K562 (cell line): ENCODE measurements around the gene CCDC18. TPM values are rescaled to one million over a fixed set of nuclear protein-coding genes. Genes with fewer than 3 reads are reported as not detected.

Source experiments
- ARID1B ChIP-seq: fragments of 450-650 bp; IDR thresholded peaks from 2 replicates; pipeline ENCODE4 v1.6.1; 2016; ENCODE audit warnings: antibody characterized with exemption, mild to moderate bottlenecking, inconsistent platforms
- BDP1 ChIP-seq: IDR thresholded peaks from 3 replicates; pipeline ENCODE4 v1.6.1; 2011; ENCODE audit not compliant: insufficient read length, insufficient read depth
- FOXJ3 ChIP-seq: sonication (generic); formaldehyde crosslinking; IDR thresholded peaks from 2 replicates; pipeline ENCODE4 v1.4.0; 2020; ENCODE audit warnings: mild to moderate bottlenecking, missing genetic modification reagents
- FUS ChIP-seq: fragments of 200-400 bp; formaldehyde crosslinking; optimal IDR thresholded peaks from 2 replicates; pipeline ENCODE3; 2017; ENCODE audit warnings: low read depth, low read length
- GTF2F1 ChIP-seq: IDR thresholded peaks from 2 replicates; pipeline ENCODE4 v1.6.1; 2011; ENCODE audit warnings: low read depth, low read length, improper control_type of control experiment
- HDAC3 ChIP-seq: fragments of 450-650 bp; IDR thresholded peaks from 2 replicates; pipeline ENCODE4 v1.6.1; 2018; ENCODE audit warnings: borderline replicate concordance, mild to moderate bottlenecking, moderate library complexity; ENCODE audit not compliant: partially characterized antibody
- ILK ChIP-seq: fragments of 450-650 bp; IDR thresholded peaks from 2 replicates; pipeline ENCODE4 v1.6.1; 2016; ENCODE audit warnings: missing genetic modification characterization, low read depth, mild to moderate bottlenecking, missing compliant biosample characterization, moderate library complexity, borderline replicate concordance
- MEF2A ChIP-seq: IDR thresholded peaks from 2 replicates; pipeline ENCODE4 v1.6.1; 2011; ENCODE audit warnings: low read depth, mild to moderate bottlenecking, low read length, moderate library complexity; ENCODE audit not compliant: control insufficient read depth
- SIX5 ChIP-seq, 2 experiments: IDR thresholded peaks; 2 replicates each; pipeline ENCODE4 v1.6.1; 2011; ENCODE audit warnings: low read length in 2 of 2, borderline replicate concordance in 1 of 2, low read depth in 1 of 2, mild to moderate bottlenecking in 1 of 2, moderate library complexity in 1 of 2; ENCODE audit not compliant: insufficient read depth in 1 of 2
- SP1 ChIP-seq: sonication (generic); formaldehyde crosslinking; IDR thresholded peaks from 2 replicates; pipeline ENCODE4 v1.8.1; 2022; ENCODE audit warnings: mild to moderate bottlenecking, missing genetic modification reagents
- SREBF1 ChIP-seq: fragments of 150-350 bp; IDR thresholded peaks from 2 replicates; pipeline ENCODE4 v1.6.1; 2014; ENCODE audit warnings: antibody characterized with exemption, low read depth, low read length, borderline replicate concordance
- ZEB2 ChIP-seq: fragments of 450-650 bp; IDR thresholded peaks from 2 replicates; pipeline ENCODE4 v1.6.1; 2016
- ZFP36 ChIP-seq: fragments of 150-350 bp; IDR thresholded peaks from 2 replicates; pipeline ENCODE4 v1.6.1; 2018; ENCODE audit warnings: low read length, low read depth; ENCODE audit not compliant: partially characterized antibody
- ZNF217 ChIP-seq: sonication (generic); formaldehyde crosslinking; IDR thresholded peaks from 2 replicates; pipeline ENCODE4 v1.8.0; 2022; ENCODE audit warnings: mild to moderate bottlenecking, missing genetic modification reagents
- ZNF324 ChIP-seq: fragments of 250-450 bp; sonication (Bioruptor Pico); IDR thresholded peaks from 2 replicates; pipeline ENCODE4 v1.4.0; 2020; ENCODE audit warnings: mild to moderate bottlenecking
- ZNF444 ChIP-seq: fragments of 250-450 bp; sonication (Bioruptor Pico); IDR thresholded peaks from 2 replicates; pipeline ENCODE4 v1.4.0; 2020; ENCODE audit warnings: mild to moderate bottlenecking, moderate library complexity
- polyA plus RNA-seq, 8 experiments: library from polyadenylated mRNA; depleted of rRNA in 4 of 8; stranded (reverse) in 5 of 8; unstranded in 3 of 8; fragments of >200 nt; fragmentation: Nextera tagmentation in 2 of 8; fragmentation: Illumina TruSeq in 1 of 8; extraction: Ambion mirVana in 2 of 8; extraction: Trizol in 1 of 8; gene quantifications; 2 replicates each; pipeline versions ENCODE4 v1.2.1 to v1.2.3, GENCODE V29; 2011 to 2014; ENCODE audit warnings: inconsistent platforms in 1 of 8, missing spikeins in 1 of 8
- total RNA-seq, 7 experiments: library from RNA; depleted of rRNA in 6 of 7; stranded (reverse); fragments of >200 nt in 6 of 7; fragmentation: Illumina TruSeq in 2 of 7; extraction: Trizol in 2 of 7; gene quantifications; 2 replicates each; pipeline versions ENCODE4 v1.2.1 to v1.2.3, GENCODE V29; 2011 to 2021; ENCODE audit warnings: low replicate concordance in 1 of 7
- TF ChIP-seq, protein P1 (sequence below): sonication (generic); formaldehyde crosslinking; IDR thresholded peaks from 2 replicates; pipeline ENCODE4 v1.8.1; 2023; ENCODE audit warnings: mild to moderate bottlenecking, missing genetic modification reagents, moderate library complexity
- TF ChIP-seq, protein P2 (sequence below), 2 experiments: fragments of 150-350 bp in 1 of 2; IDR thresholded peaks; 2 replicates each; pipeline ENCODE4 v1.6.1; 2012 to 2016; ENCODE audit warnings: low read depth in 2 of 2, low read length in 2 of 2, mild to moderate bottlenecking in 1 of 2, moderate library complexity in 1 of 2

CCDC18 gene
- total and polyA plus RNA-seq, 9 of the 15 experiments (the other 6 are each of a cell fraction or from before 2014, with no cell fraction given): 19.5 to 34.2 (median 24.3) TPM

DNA sequence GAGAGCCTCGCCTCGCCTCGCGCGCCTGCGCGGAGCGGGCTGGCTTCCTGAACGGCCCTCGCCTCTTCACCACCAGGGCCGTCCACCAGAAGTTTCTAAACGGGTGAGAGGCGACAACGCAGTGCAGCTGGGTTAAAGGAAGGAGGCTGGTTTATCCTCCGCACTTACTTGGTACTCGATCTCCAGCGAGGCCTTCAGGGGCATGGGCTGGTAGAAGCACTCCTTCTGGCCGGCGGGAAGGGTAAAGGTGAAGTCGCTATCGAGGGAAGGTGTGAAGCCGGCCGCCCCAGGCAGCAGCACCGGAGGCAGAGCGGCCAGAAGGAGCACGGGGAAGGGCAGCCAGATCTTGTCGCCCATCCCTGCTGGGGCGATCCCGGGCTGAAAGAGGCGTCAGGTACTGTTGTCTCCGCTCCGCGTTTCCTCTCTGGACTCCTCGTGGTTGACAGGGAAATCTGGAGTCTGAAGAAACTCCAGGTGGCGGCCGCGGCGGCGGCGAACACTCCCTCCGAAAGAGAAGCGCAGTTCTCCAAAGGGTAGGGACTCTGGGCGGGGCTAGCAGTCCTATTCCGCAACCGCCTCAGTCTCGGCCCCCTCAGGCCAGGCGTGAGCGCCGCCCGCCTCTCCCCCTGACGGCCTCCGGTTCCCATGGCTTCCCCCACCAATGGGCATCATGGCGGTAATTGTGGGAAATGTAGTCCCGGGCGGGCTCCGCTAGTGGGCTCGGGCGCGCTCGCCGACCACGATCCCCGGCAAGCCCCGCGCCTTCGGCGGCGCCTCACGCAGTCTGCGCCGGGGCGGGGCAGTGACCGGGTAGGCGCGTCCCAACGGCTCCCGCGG lies 420 bp upstream of the CCDC18 start, which contains the start of gene TMED5 (continued):
- TF ChIP-seq HDAC3 (no peak), GTF2F1 (no peak), FOXJ3 (CRISPR knock-in tag) (no peak), ZEB2 (no peak), SIX5 (IDR thresholded peaks at IDR 0.05; ENCODE audit: borderline replicate concordance in 1 of 2, insufficient read depth in 1 of 2, low read depth in 1 of 2, low read length in 2 of 2) (peak; percentile 60 to 70; a peak in 3 of 4 replicates), ZNF217 (no peak), ZNF444 (no peak), ZFP36 (no peak), ARID1B (no peak), ZNF324 (CRISPR knock-in tag) (no peak), BDP1 (no peak), ILK (tag) (no peak), SREBF1 (no peak), FUS (no peak), MEF2A (no peak), SP1 (peak; percentile 87)
- TF ChIP-seq, protein P1, sequence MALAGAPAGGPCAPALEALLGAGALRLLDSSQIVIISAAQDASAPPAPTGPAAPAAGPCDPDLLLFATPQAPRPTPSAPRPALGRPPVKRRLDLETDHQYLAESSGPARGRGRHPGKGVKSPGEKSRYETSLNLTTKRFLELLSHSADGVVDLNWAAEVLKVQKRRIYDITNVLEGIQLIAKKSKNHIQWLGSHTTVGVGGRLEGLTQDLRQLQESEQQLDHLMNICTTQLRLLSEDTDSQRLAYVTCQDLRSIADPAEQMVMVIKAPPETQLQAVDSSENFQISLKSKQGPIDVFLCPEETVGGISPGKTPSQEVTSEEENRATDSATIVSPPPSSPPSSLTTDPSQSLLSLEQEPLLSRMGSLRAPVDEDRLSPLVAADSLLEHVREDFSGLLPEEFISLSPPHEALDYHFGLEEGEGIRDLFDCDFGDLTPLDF (CRISPR knock-in tag): peak; percentile 71; the same call in 1 of the 2 replicates
- TF ChIP-seq, protein P2, sequence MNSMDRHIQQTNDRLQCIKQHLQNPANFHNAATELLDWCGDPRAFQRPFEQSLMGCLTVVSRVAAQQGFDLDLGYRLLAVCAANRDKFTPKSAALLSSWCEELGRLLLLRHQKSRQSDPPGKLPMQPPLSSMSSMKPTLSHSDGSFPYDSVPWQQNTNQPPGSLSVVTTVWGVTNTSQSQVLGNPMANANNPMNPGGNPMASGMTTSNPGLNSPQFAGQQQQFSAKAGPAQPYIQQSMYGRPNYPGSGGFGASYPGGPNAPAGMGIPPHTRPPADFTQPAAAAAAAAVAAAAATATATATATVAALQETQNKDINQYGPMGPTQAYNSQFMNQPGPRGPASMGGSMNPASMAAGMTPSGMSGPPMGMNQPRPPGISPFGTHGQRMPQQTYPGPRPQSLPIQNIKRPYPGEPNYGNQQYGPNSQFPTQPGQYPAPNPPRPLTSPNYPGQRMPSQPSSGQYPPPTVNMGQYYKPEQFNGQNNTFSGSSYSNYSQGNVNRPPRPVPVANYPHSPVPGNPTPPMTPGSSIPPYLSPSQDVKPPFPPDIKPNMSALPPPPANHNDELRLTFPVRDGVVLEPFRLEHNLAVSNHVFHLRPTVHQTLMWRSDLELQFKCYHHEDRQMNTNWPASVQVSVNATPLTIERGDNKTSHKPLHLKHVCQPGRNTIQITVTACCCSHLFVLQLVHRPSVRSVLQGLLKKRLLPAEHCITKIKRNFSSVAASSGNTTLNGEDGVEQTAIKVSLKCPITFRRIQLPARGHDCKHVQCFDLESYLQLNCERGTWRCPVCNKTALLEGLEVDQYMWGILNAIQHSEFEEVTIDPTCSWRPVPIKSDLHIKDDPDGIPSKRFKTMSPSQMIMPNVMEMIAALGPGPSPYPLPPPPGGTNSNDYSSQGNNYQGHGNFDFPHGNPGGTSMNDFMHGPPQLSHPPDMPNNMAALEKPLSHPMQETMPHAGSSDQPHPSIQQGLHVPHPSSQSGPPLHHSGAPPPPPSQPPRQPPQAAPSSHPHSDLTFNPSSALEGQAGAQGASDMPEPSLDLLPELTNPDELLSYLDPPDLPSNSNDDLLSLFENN (IDR thresholded peaks at IDR 0.05; ENCODE audit: low read depth in 2 of 2, low read length in 2 of 2): no peak; a peak in 1 of 4 replicates
